HUDEP-2 (cell line): ENCODE data around the gene N4BP2.

Experiments used
- DNase-seq, 76 experiments: peaks; one replicate each; lab custom pipeline; 2025; ENCODE audit not compliant: unreplicated experiment in 76 of 76; lab: John Stamatoyannopoulos, UW

The N4BP2 gene

GRCh38 chr4:40190465-40190864 is 133.8 kb downstream of the N4BP2 start:
- no peak for DNase-seq

- DNase-seq, result no peak
These were observed 134.5 kb downstream of the N4BP2 start for GRCh38 chr4:40190880-40191815.

GRCh38 chr4:40192114-40193015 is 135.7 kb downstream of the N4BP2 start:
- DNase-seq, result no peak

GRCh38 chr4:40193016-40193571 is 136.4 kb downstream of the N4BP2 start:
- DNase-seq, result no peak

- no peak for DNase-seq
These were observed 136.9 kb downstream of the N4BP2 start for GRCh38 chr4:40193578-40193977.

GRCh38 chr4:40194602-40195161 is 138.0 kb downstream of the N4BP2 start:
- peak in 3 of 76 experiments; percentile 3 to 10 (median 9) for DNase-seq

- no peak for DNase-seq
These were observed 138.8 kb downstream of the N4BP2 start for GRCh38 chr4:40195182-40196177.

GRCh38 chr4:40196272-40196671 is 139.6 kb downstream of the N4BP2 start:
- DNase-seq, result no peak

GRCh38 chr4:40196724-40197281 is 140.2 kb downstream of the N4BP2 start, which contains the start of gene RHOH:
TSS of gene RHOH (plus strand) at chr4:40197031. CDS start at chr4:40243387, 46,356 bp downstream.
- peak in 39 of 76 experiments; percentile 3 to 46 (median 20) for DNase-seq

- peak in 73 of 76 experiments; percentile 11 to 87 (median 59) for DNase-seq
These were observed 141.4 kb downstream of the N4BP2 start for GRCh38 chr4:40197879-40198689.

GRCh38 chr4:40199179-40199670 is 142.6 kb downstream of the N4BP2 start:
- peak in 15 of 76 experiments; percentile 4 to 51 (median 24) for DNase-seq

GRCh38 chr4:40199999-40200874 is 143.6 kb downstream of the N4BP2 start:
- peak in 63 of 76 experiments; percentile 3 to 74 (median 28) for DNase-seq

- peak in 34 of 76 experiments; percentile 6 to 80 (median 50) for DNase-seq
These were observed 144.5 kb downstream of the N4BP2 start for GRCh38 chr4:40200875-40201801.

- no peak for DNase-seq
These were observed 145.2 kb downstream of the N4BP2 start for GRCh38 chr4:40201898-40202297.

- no peak for DNase-seq
These were observed 145.8 kb downstream of the N4BP2 start for GRCh38 chr4:40202474-40202873.
